Lung microvascular endothelial cell (primary cell): ENCODE measurements around the gene ITGAE. TPM values are rescaled to one million over a fixed set of nuclear protein-coding genes. Genes with fewer than 3 reads are reported as not detected.
"Not testable (repeated sequence)": the region's sequence is repeated elsewhere in the genome, so short reads cannot be mapped to it uniquely, and the experiment has no call there.

Experiments used
- DNase-seq, 2 donors: peaks; one replicate each; pipeline versions ENCODE4 v3.0.0 to v3.0.0-alpha.2; 2010; ENCODE audit warnings: low read depth in 2 of 2
- total RNA-seq: library from RNA; depleted of rRNA; stranded (reverse); fragments of >200 nt; gene quantifications from 2 replicates; pipeline ENCODE4 v1.2.1, GENCODE V29; 2014

ITGAE gene
- total RNA-seq, 1 donor from 2014 or later: 12.3 TPM

GRCh38 chr17:3730881-3731429 lies 70.0 kb downstream of the ITGAE start:
- DNase-seq: no peak

DNA sequence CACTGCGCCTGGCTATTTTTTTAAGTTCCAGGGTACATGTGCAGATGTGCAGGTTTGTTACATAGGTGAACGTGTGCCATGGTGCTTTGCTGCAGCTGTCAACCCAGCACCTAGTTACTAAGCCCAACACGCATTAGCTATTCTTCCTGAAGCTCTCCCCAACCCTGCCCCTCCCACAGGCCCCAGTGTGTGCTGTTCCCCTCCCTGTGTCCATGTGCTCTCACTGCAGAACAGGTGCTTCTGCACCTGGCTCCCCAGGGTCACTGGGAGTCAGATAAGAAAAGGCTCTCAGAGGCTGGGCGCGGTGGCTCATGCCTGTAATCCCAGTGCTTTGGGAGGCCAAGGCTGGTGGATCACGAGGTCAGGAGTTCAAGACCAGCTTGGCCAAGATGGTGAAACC lies 71.1 kb downstream of the ITGAE start:
- DNase-seq: no peak

GRCh38 chr17:3728099-3728498 lies 72.9 kb downstream of the ITGAE start:
- not testable (repeated sequence) for DNase-seq

GRCh38 chr17:3727041-3727440 lies 73.9 kb downstream of the ITGAE start:
- no peak for DNase-seq

DNA sequence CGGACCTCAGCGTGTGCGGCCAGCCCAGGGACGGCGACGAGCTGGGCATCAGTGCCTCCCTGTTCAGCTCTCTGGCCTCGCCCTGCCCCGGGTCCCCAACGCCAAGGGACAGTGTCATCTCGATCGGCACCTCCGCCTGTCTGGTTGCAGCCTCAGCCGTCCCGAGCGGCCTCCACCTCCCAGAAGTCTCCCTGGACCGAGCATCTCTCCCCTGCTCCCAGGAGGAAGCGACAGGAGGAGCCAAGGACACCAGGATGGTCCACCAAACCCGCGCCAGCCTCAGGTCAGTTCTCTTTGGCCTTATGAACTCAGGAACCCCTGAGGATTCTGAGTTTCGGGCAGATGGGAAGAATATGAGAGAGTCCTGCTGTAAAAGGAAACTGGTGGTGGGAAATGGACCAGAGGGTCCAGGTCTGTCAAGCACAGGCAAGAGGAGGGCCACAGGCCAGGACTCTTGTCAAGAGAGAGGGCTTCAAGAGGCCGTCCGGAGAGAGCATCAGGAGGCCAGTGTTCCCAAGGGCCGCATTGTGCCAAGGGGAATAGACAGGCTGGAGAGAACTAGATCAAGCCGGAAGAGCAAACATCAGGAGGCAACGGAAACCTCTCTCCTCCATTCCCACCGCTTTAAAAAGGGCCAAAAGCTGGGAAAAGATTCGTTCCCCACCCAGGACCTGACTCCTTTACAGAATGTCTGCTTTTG lies 76.5 kb downstream of the ITGAE start:
- no peak for DNase-seq

DNA sequence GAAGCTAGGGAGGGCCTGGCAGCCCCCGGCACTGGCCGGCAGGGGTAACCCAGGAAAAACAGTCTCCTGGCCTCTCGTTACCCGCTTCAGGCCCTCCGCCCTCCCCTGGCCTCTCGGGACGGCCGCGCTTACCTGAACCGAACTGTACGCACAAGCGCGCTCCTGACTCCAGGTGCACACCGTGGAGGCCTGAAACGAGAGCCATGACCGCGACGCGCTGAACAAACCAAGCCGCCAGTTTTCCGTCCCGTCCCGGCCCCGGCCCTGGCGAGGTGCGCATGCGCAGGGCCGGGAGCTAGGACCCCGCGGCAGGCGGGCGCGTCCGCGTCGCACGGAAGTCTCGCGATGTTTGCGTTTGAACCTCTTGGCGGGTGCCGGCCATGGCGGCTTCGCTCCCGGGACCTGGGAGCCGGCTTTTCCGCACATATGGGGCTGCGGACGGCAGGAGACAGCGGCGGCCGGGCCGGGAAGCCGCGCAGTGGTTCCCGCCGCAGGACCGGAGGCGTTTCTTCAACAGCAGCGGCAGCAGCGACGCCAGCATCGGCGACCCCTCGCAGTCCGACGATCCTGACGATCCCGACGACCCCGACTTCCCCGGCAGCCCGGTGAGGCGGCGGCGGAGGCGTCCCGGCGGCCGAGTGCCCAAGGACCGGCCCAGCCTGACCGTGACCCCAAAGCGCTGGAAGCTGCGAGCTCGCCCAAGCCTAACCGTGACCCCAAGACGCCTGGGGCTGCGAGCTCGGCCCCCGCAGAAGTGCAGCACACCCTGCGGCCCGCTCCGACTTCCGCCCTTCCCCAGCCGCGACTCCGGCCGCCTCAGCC lies 77.2 kb downstream of the ITGAE start, which contains the start of gene HASPIN:
Gene HASPIN (plus strand): TSS at position 348 of the 822 bp plus-strand sequence. CDS start 33 bp downstream, at position 381.
- DNase-seq: peak; percentile 90 to 95

DNA sequence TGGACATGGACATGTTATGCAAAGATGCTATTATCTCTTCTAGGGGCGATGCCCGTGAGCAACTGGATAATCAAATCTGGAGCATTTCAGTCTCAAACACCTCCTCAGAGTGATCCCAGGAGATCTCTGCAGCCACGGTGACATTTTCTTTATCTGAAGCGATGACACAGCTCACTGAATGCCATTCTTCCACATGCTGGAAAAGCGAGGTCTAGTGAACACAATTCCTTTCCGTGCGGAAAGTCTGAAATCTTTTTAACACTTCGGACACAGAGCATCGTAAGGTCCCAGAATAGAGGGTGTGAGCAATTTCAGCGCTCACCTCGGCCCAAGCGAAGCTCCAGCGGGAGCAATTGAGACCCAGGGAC lies 77.8 kb downstream of the ITGAE start:
- DNase-seq: no peak

- no peak for DNase-seq
Measured at GRCh38 chr17:3722716-3723115, 78.3 kb downstream of the ITGAE start.

GRCh38 chr17:3719265-3719664 lies 81.7 kb downstream of the ITGAE start:
- no peak for DNase-seq

DNA sequence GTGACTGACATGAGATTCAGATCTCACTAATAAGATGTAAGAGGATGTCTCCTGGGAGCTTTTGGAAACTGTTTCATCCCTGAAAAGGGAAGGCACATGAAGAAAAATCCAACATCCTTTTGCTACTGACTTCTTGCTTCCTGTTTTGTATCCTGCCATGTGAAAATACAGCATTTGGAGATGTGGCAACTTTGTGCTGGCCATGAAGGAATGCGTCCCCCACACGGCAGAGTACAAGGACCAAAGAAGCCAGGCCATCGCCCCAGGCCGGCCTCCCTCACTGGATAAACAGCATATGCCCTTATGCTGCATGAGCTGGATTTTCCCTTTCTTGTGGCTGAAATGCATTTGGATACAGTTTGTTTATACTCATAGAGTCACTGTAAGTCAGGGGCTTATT lies 82.8 kb downstream of the ITGAE start:
- DNase-seq: no peak

DNA sequence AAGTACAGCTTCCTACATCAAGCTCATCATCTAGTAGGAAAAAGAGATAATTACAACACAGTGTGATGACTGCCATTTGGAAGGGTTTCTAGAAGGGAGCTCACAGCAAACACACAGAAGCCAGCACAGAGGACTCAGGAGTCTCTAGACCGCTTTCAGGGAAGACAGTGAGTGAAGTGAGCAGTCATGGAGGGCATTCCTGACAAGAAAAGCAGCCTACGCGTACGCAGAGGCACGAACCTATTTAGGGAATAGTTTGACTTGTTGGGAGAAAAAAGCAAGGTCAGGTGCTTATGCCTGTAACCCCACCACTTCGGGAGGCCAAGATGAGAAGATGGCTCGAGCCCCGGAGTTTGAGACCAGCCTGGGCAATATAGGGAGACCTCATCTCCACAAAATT lies 85.7 kb downstream of the ITGAE start:
- no peak for DNase-seq

- no peak for DNase-seq
Measured at GRCh38 chr17:3712811-3713463, 88.1 kb downstream of the ITGAE start.

GRCh38 chr17:3710951-3711383 lies 90.0 kb downstream of the ITGAE start:
- peak; percentile 37 to 86 for DNase-seq

- no peak for DNase-seq
Measured at GRCh38 chr17:3708366-3708765, 92.6 kb downstream of the ITGAE start.

DNA sequence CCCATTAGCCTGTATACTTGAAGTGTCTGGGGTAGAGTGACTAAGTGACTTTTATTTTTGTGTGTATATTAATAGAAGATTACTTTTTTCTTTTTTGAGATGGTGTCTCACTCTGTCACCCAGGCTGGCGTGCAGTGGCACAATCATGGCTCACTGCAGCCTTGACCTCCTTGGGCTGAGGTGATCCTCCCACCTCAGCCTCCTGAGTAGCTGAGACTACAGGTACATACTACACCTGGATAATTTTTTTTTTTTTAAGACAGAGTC lies 95.3 kb downstream of the ITGAE start:
- DNase-seq: not testable (repeated sequence)

DNA sequence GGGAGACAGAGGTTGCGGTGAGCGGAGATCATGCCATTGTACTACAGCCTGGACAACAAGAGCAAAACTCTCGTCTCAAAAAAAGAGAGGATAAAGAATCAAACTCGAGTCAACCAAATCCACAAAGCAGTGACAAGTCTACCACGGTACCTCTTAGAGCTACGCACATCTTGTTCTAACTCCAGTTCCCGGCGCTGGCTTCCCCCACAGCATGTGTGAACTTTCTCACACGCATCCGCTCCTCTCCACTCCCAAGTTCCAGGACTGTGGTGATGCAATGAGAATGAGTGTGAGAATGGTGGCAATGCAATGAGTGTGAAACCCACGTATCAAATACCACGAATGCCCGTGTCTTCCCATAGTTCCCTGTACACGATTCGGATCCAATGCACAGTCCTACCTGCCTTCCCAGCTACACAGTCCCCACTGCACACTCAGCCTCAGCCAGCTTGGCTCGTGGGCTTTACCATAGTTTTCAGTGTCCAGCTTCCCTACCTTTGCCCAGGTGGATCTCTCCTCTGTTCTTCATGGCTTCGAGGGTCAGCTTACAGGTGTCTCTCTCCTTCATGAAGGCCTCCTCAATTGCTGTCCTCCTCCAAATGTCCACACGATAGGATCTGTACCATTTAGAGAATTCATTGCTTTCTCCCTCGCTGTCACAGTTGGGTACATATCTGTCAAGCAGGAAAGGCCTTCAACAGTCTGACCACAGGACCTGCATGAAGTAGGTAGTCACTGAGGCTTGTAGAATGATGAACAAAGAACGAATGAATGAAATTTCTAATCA lies 95.9 kb downstream of the ITGAE start:
- no peak for DNase-seq

DNA sequence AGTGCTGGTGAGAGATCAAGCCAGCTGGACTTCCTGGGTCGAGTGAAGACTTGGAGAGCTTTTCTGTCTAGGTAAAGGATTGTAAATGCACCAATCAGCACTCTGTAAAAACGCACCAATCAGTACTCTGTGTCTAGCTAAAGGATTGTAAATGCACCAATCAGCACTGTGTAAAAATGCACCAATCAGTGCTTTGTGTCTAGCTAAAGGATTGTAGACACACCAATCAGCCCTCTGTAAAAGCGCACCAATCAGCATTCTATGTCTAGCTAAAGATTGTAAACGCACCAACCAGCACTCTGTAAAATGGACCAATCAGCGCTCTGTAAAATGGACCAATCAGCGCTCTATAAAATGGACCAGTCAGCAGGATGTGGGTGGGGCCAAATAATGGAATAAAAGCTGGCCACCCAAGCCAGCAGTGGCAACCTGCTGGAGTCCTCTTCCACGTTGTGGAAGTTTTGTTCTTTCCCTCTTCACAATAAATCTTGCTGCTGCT lies 98.9 kb downstream of the ITGAE start:
- not testable (repeated sequence) for DNase-seq

DNA sequence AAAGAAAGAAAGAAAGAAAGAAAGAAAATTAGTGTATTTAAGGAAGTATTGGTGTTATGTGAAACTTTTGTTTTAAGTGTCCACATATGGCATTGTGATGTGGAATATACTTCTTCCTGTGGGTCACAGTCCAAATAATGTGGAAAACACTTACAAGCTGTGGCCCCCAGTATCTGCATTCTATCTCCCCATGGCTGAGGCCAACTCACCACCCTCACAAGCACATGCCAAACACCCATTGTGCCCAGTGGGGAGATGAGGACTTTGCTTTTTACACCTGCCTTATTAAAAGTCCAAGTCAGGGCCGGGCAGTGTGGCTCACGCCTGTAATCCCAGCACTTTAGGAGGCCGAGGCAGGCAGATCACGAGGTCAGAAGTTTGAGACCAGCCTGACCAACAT lies 101.0 kb downstream of the ITGAE start:
- DNase-seq: no peak

DNA sequence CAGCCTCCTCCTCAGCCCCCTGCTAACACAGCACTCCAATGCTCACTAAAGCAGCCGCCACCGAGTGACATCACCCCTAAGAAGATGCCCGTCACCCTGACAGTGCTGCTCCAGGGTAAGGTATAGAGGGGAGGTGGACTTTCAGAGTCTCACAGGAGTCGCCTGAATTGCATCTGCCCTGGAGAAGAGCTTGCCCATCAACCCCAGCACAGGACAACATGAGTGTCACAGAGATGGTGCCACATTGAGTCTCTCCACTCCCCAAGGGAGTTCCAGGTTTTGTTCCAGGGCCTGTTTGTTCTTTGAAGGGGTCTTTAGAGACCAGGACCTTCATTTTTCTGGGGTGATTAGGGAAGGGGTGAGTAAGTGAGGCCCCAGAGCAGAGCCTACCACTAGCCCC lies 102.8 kb downstream of the ITGAE start:
- no peak for DNase-seq

DNA sequence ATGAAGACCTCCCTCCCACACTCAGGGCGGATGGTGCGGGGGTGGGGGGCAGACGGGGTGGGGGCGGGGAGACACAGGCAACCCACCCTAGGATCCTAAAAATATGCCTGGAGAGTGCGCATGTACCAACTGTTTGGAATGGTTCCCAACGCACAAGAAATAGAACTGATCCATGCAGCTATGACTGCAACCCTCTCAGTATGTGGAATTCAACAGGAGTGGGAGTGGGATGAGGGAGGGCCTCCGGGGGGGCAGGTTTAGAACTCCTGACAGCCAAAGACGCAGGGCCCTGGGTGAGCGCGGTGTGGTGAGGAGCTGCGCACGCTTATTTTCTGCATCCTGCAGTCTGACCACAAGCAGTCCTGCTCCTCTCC lies 103.9 kb downstream of the ITGAE start:
- no peak for DNase-seq

DNA sequence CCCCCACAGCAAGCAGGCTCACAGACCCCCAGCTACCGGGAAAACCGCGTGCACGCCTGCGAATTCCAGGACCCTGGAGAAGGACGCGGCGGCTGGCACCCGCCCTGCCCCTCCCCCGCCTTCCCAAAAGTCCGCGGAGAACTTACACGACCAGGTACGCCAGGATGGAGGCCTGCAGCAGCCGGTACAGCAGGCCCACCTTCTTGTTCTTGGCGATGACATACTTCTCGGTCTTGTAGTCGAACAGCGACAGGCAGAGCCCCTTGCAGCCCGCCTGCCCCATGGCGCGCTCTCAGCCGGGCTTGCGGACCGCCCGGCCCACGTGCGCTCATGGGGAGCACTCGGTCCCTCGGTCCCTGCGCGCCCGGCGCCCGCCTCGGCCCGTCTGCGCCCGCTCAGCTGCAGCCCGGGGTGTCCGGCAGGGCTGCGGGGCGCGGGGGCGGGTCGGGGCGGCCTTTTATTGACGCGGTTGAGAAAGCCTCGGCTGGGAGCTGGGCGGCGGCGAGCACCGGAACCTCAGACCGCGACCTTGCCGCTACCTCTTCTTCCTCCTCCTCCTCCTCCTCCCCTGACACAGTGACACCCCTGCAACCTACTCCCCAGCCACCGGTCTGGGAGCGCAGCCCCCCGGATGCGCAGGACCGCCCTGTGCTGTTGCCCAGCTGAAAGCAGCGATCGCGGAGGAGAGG lies 105.1 kb downstream of the ITGAE start, which contains the start of gene P2RX5:
Gene P2RX5 (minus strand): TSS at position 433 of the 689 bp plus-strand sequence. CDS start 150 bp downstream, at position 283.
- peak; percentile 18 to 19 for DNase-seq
